ENCODE data around the gene FAM107B. TPM values are rescaled to one million over a fixed set of nuclear protein-coding genes. Genes with fewer than 3 reads are reported as not detected.

FAM107B gene
- total and polyA plus RNA-seq, 2 of the 8 experiments (the other 6 are each of a cell fraction or from before 2014, with no cell fraction given) = 7.5 to 28.1 TPM

- Histone ChIP-seq H3K36me3 (ENCODE audit: control insufficient read depth in 2 of 4, insufficient read depth in 4 of 4, low read length in 3 of 4) (no peaks in the 10 kb centered on the region), H2BK5ac (ENCODE audit: low read depth, low read length) (no peak overlapping the region), H3K9ac (replicated peaks in 1 of 4; ENCODE audit: extremely low read depth in 1 of 4, low read depth in 3 of 4, low read length in 3 of 4) (no peak overlapping the region), H3K4me3 (ENCODE audit: extremely low read depth in 1 of 4, insufficient read depth in 2 of 4, low read depth in 3 of 4, low read length in 4 of 4) (no peak overlapping the region), H2BK20ac (ENCODE audit: low read length) (no peak overlapping the region), H3K23me2 (ENCODE audit: low read depth, low read length) (no peaks in the 10 kb centered on the region), H4K91ac (replicated peaks; ENCODE audit: insufficient read length, low read length) (no peak overlapping the region), H2AFZ (ENCODE audit: low read length) (no peak overlapping the region), H3K79me2 (ENCODE audit: control insufficient read depth in 1 of 2, insufficient read depth in 2 of 2, low read length in 2 of 2) (no peaks in the 10 kb centered on the region), H4K20me1 (replicated peaks in 1 of 2; ENCODE audit: control insufficient read depth in 1 of 2, insufficient read depth in 2 of 2, low read length in 2 of 2) (no peaks in the 10 kb centered on the region), H2BK120ac (replicated peaks; ENCODE audit: low read depth, low read length) (no peak overlapping the region), H3K27ac (ENCODE audit: low read depth, low read length) (no peak overlapping the region), H3K18ac (ENCODE audit: extremely low read depth, low read length) (no peak overlapping the region), H2AK5ac (ENCODE audit: low read depth, low read length) (no peak overlapping the region), H3K79me1 (ENCODE audit: low read depth, low read length) (no peaks in the 10 kb centered on the region), H3K4me1 (replicated peaks in 1 of 4; ENCODE audit: control insufficient read depth in 3 of 4, insufficient read depth in 4 of 4, low read length in 3 of 4) (no peaks in the 10 kb centered on the region), H3K27me3 (replicated peaks in 1 of 4; ENCODE audit: control insufficient read depth in 3 of 4, extremely low read depth in 1 of 4, insufficient read depth in 3 of 4, low read length in 3 of 4) (no peaks in the 10 kb centered on the region), H3K56ac (replicated peaks; ENCODE audit: insufficient read length, low read depth, low read length) (no peak overlapping the region), H3K14ac (ENCODE audit: insufficient read length) (no peak overlapping the region), H3K23ac (ENCODE audit: insufficient read length) (no peak overlapping the region), H3K4ac (replicated peaks; ENCODE audit: insufficient read length, low read depth, low read length) (no peak overlapping the region), H2BK12ac (ENCODE audit: low read depth, low read length) (no peak overlapping the region), H3K4me2 (ENCODE audit: insufficient read depth in 1 of 2, low read depth in 2 of 2, low read length in 2 of 2) (no peak overlapping the region), H2BK15ac (ENCODE audit: low read length) (no peak overlapping the region), H3K9me3 (ENCODE audit: insufficient read depth in 2 of 2, low read depth in 1 of 2, low read length in 1 of 2) (peaks cover 4 to 5% of the 10 kb centered on the region in 2 experiments; a peak in 2 of 4 replicates), H4K8ac (ENCODE audit: extremely low read depth, insufficient read depth, low read length) (no peak overlapping the region), H4K5ac (ENCODE audit: insufficient read length, low read depth, low read length) (no peak overlapping the region)
- TF ChIP-seq EGR1 (IDR thresholded peaks at IDR 0.05; ENCODE audit: borderline replicate concordance, low read depth, low read length) (no peak), USF2 (IDR thresholded peaks at IDR 0.05; ENCODE audit: low read length) (no peak)
- POLR2A ChIA-PET (ENCODE audit: partially characterized antibody) = interaction anchor here (3.5 kb wide), 1 partner anchor 292 kb away, joined by 22 read pairs; no protein-coding TSS in a partner anchor
- CTCF ChIA-PET (ENCODE audit: partially characterized antibody) = interaction anchor here (0.6 to 9.7 kb wide), 28 partner anchors 10 to 577 kb away, joined by 3 to 143 read pairs (median 4); no protein-coding TSS in a partner anchor
- FAIRE-seq = no peak
- DNase-seq (ENCODE audit: low read depth in 1 of 2, low spot score in 2 of 2) = no peak
- whole genome bisulfite sequencing, 2 experiments (ENCODE audit: extremely low coverage in 1 of 2, insufficient coverage in 1 of 2, insufficient read length in 1 of 2, insufficient replicate concordance in 2 of 2, low coverage in 1 of 2, low lambda C conversion rate in 2 of 2, missing lambda C conversion rate in 1 of 2) = 86% methylated on average over 4 of the region's 4 CpGs; no CpG with 5 or more reads in 1 of the 2 experiments
Measured at GRCh38 chr10:14477408-14477710, 297.3 kb downstream of the FAM107B start.

All from H1 (cell line).